ELF-1 (cell line): ENCODE results near the gene HSPBP1.
"Not testable (repeated sequence)": the region's sequence is repeated elsewhere in the genome, so short reads cannot be mapped to it uniquely, and the experiment has no call there.

ENCODE experiments used
- DNase-seq: peaks from one replicate; pipeline ENCODE4 v3.0.0-alpha.2; 2016; ENCODE audit warnings: low read depth, low spot score

HSPBP1 gene

DNA sequence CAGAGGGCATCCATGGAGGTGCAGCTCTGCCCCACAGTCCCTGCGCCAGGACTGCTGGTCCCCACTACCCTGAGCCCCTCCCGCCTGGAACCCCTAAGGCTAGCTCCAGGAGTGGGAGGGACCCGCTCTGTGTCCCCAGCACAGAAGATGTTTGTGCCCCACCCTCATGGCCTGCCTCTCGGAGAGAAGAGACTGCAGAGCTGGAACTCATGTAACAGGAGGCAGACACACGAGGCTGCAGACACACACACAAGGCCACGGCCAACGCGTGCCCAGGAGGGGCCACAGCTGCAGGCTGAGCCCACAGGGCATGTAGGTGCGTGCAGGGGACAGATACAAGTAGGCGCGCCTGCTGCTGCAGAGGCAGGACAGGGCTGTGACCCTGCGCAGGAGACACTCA lies 40.9 kb downstream of the HSPBP1 start:
- DNase-seq = no peak

GRCh38 chr19:55238030-55238429 lies 41.9 kb downstream of the HSPBP1 start:
- DNase-seq = no peak

DNA sequence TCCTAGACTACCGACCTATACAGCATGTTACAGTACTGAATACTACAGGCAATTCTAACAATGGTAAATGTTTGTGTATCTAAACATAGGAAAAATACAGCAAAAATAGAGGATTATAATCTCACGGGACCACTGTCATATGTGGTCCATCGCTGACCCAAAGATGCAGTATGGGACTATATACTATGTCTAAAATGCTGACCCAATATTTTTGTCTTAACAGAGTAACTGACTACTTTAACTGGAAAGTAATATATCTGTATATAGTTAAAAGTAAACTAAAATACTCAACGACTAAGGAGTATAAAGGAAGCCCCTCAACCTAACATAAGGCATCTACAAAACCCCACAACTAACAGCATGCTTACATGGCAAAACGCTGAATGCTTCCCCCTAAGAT lies 46.9 kb downstream of the HSPBP1 start:
- no peak for DNase-seq

DNA sequence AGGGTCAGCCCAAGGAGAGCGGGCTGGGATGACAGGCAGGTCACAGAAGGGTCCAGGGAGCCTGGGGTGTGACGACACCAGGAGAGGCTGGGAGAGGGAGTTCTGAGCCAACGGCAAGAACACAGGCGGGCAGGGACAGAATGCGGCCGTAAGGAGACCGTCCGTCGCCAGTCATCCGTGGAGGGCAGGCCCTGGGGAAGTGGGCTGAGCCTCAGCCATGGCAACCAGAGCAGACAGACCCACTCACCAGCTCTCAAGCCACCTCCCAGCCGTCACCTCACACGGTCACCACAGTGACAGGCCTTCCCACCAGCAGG lies 47.7 kb downstream of the HSPBP1 start:
- DNase-seq = no peak

- no peak for DNase-seq
Observed at GRCh38 chr19:55231391-55232285, 48.3 kb downstream of the HSPBP1 start.

DNA sequence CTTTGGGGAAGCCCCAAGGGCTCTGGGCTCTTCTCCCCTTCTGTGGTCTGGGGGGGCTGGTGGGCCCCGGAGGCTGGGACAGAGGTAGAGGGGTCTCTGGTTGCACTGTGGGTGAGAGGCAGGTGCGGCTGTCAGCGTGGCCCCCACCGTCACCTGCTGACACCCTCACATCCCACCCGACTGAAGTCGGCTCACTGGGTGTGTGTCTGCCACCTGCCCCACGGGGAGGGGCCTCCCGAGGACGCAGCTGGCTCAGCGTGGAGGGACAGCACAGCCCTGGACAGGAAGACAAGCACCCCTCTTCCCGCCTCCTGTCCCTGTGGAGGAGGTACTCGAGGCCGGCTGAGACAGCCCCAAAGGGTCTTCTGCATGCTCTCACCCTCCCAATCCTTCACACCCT lies 49.1 kb downstream of the HSPBP1 start:
- no peak for DNase-seq

GRCh38 chr19:55230329-55230728 lies 49.6 kb downstream of the HSPBP1 start:
- no peak for DNase-seq

DNA sequence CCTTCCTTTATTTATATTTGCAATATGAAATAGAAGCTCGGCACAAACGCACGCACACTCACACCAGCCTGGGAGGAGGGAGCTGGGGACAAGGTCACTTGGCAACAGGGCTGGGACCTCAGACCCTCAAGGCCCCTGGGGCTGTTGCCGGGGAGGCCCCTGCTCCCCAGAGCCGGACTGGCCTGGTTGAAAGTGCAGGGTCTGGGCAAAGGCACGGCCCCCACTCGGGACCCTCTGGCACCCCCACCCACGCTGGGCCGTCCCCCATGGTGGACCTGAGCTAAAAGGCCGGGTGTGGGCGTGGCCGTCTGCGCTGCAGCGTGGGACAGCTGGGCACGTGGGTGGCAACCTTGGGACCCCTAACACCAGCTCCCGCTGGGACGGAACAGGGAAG lies 50.1 kb downstream of the HSPBP1 start:
- DNase-seq = no peak

GRCh38 chr19:55229145-55229788 lies 50.6 kb downstream of the HSPBP1 start:
- no peak for DNase-seq

GRCh38 chr19:55228403-55229031 lies 51.4 kb downstream of the HSPBP1 start, which contains the start of gene TMEM86B:
Gene TMEM86B (minus strand): TSS chr19:55228763. CDS start chr19:55228741, 22 bp downstream.
- no peak for DNase-seq

DNA sequence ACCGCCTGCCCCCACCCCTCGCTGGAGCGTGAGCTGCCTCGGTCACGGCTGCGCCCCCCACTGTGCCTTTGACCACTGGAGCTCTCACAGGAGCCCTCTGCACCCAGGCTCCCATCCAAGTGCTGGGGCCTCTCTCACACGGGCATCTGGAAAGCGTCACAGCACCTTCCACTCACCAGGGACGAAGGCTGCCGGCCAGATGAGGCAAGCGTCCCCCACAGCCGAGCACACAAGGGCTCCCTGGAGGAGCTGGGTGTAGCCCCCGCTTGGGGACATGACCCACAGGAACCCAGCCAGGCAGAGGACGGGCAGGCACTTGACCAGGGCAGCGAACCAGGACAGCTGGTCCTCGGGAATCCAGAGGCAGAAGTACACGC lies 51.9 kb downstream of the HSPBP1 start:
- DNase-seq = no peak

- no peak for DNase-seq
Observed at GRCh38 chr19:55227241-55228014, 52.5 kb downstream of the HSPBP1 start.

DNA sequence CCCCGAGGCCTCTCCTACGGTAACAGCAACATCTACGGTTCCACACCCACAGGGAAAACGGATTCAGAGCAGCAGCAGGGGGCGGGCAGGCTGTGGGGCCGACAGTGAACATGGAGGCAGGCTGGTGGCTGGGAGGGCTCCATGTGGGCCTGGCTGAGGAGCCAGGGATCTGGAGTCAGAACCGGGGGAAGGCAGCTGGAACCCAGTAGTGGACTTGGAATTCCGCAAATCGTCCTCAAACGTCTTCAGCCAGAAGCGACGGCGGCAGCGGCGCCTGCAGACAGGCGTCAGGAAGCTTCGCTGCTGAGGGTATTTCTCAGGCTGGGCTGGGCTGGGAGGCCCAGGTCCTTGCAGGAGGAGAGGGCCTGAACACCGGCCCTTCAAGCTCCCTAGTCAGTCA lies 53.1 kb downstream of the HSPBP1 start:
- DNase-seq = no peak

- DNase-seq = no peak
Observed at GRCh38 chr19:55226273-55226672, 53.6 kb downstream of the HSPBP1 start.

GRCh38 chr19:55225415-55225958 lies 54.4 kb downstream of the HSPBP1 start:
- DNase-seq = no peak

- not testable (repeated sequence) for DNase-seq
Observed at GRCh38 chr19:55224679-55225414, 55.1 kb downstream of the HSPBP1 start.

DNA sequence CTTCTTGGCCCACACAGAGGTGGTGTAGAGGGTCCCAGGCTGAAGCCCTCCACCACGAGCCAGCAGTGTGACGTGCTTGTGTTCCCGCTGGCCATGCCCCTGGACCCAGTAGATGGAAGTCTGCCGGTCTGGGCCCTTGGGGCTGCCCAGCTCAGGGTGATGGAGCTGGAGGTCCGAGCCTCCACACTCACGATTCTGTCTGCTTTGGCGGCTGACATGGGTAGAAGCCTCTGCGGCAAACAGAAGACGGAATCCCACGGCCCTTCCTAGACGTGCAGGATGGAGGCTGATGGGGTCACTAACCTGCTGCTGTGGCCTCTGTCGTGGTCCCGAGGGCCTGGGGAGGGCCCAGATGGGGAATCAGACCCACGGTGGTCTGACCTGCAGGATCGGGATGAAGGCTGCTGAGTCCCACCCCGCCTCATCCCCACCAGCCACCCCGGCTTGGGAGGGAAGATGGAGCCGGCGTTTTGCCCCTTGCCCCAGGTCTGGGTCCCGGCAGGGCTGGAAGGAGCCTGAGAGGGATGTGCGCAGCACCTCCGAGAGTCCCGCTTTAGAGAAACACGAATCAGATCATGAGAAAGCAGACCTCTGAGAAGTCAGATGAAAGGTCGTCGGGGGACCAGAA lies 55.8 kb downstream of the HSPBP1 start:
- DNase-seq = no peak

DNA sequence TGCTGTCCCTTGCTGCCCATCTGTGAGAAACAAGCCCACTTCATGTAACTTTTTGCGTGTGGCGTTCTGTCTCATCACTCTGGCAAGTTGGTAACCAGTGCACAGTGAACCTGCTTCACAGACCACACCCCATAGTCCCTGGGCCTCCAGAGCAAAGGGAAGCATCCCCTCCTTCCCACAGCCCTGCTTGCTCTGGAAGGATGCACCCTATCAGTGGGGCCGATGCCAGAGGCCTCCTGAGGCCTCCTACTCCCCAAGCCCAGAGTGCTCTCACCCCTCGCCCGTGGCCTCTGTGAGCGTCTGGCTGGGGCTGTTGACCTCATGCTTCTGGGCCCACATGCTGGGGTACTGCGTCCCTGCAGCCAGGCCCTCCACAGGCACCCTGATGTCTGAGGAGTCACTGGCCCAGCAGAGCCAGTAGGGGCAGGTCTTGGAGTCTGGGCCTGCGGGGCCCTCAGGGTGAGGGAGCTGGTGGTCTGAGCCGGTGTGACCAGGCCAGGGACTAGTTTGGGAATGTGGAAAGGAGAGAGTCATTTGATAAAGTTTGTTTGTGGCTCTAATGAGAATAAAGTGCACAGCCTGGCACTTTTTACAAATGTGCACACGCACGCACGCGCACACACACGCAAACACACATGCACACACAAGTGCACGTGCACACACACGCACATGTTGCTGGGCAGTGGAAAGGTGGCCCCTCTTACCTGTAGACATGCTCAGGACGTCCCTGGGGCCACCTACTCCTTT lies 56.4 kb downstream of the HSPBP1 start:
- DNase-seq = no peak

DNA sequence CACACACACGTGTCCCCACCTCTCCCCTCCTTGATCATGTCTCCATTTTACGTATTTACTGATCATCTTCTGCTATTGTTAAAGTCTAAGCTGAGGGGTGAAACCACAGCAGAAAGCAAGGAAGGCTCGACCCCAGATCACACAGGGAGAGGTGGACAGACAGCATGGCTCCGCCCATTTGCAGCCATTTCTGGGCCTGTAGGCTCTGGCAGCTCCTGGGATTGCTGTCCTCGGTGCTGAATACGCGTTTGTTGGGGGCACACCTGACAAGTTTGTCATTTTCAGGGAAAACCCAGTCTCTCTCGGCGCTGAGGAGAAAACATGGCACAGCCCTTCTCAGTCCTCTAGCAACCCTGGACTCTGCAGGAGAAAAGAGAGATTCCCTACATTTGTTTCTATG lies 59.4 kb downstream of the HSPBP1 start:
- DNase-seq = peak; percentile 45
